ENCODE data around the gene SNAP47.

SNAP47 gene

GRCh38 chr1:227763246-227764018, 28.2 kb downstream of the SNAP47 start:
- H3K4me1 Mint-ChIP-seq = peaks cover 29% of the 10 kb centered on the region
- no peak for TF ChIP-seq CTCF (IDR thresholded peaks at IDR 0.05; ENCODE audit: unreplicated experiment in 3 of 3)
- H3K27me3 Mint-ChIP-seq (ENCODE audit: low read depth) = peaks cover 5% of the 10 kb centered on the region
- no peak overlapping the region for H3K27ac Mint-ChIP-seq
- H3K36me3 Mint-ChIP-seq (ENCODE audit: low read depth) = peaks cover 51% of the 10 kb centered on the region
- H3K9me3 Mint-ChIP-seq = no peaks in the 10 kb centered on the region
- no peak overlapping the region for H3K4me3 Mint-ChIP-seq

DNA sequence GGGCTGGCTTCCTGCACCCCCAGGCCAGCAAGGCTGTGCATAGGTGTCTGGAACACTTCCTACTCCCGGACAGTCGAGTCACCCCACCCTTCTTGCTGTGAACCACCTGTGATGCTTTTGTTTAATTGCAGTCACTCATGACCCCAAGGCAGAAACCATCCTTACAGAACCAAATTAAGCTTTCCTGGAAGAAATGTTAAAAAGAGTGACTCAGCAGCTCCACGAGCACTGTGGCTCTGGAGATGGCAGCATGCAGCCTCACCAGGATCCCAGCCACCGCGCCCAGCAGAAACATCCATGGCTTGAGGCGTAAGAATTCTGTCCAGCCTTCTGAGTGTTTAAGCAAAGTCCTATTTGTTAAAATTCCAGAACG, 28.8 kb downstream of the SNAP47 start:
- Mint-ChIP-seq H3K27ac (no peak overlapping the region), H3K36me3 (ENCODE audit: low read depth) (peaks cover 51% of the 10 kb centered on the region), H3K4me3 (no peak overlapping the region), H3K4me1 (peaks cover 24% of the 10 kb centered on the region), H3K27me3 (ENCODE audit: low read depth) (peaks cover 5% of the 10 kb centered on the region), H3K9me3 (no peaks in the 10 kb centered on the region)
- TF ChIP-seq CTCF (IDR thresholded peaks at IDR 0.05; ENCODE audit: unreplicated experiment in 3 of 3) = no peak

DNA sequence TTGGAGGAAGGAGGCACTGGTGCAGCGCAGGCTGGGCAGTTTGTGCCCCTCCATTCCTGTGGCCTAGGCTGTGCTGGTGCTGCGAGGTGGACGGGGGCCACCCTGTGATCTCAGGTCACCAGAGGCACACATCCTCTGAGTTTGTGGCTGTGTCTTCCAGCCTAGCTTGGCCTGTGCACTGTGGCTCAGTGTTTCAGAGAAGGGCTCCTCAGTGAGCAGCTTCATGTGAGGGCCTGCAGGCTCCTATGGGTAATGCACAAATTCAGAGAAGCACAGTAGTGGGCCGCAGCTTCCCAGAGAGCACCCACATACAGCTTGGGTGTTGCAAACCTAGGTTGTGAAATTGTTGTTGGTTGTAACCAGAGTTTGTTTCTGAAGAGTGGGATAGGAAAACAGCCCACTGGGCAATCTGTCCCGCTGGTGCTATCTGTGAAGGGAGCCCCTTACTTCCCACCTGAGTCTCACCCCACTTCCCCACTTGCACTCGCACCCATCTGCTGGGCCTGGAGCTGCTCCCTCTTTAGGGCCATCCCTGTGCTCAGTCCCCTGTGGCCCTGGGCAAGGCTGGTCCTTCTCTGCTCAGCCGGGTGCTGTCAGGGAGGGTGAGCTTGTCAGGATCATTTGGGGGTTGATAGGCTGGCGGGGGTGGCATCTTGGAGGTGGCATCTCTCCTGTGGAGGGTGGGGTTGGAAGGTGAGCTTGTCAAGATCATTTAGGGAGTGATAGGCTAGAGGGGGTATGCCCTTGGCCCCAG, 30.2 kb downstream of the SNAP47 start:
- H3K36me3 Mint-ChIP-seq (ENCODE audit: low read depth) = peaks cover 44% of the 10 kb centered on the region
- H3K9me3 Mint-ChIP-seq = no peaks in the 10 kb centered on the region
- peaks cover 5% of the 10 kb centered on the region for H3K27me3 Mint-ChIP-seq (ENCODE audit: low read depth)
- H3K4me1 Mint-ChIP-seq = peaks cover 10% of the 10 kb centered on the region
- H3K4me3 Mint-ChIP-seq = no peak overlapping the region
- H3K27ac Mint-ChIP-seq = no peak overlapping the region
- no peak for TF ChIP-seq CTCF (IDR thresholded peaks at IDR 0.05; ENCODE audit: unreplicated experiment in 3 of 3)

DNA sequence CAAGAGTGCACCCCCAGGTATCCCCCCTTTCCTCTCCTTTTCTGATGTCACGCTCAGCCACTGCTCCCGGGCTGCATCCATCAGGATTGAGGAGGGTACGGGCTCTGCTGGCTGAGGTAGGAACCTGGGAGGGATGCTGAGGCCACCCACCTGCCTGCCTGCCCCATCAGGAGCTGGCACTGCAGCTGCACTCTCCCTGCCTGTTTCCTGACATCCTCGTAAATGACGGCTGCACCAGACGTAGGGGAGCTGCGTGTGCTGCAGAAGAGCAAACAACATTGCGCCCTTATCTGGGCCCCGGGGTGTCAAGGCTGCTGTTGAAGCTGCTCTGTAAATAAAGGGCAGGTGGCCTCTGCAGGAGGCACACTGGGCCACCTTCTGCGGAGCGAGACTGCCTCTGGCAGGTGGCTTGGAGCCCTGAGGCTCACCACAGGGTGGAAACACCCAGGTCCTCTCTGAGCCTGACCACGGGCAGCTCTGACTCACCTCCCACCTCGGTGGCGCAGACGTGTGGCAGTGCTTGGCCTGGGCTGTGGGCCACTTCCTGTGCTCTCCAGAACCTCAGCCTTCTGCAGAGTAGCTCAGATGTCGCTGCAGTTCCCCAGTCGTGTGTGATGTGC, 30.9 kb downstream of the SNAP47 start:
- Mint-ChIP-seq H3K27me3 (ENCODE audit: low read depth) (peaks cover 5% of the 10 kb centered on the region), H3K4me1 (peaks cover 5% of the 10 kb centered on the region), H3K4me3 (no peak overlapping the region)

DNA sequence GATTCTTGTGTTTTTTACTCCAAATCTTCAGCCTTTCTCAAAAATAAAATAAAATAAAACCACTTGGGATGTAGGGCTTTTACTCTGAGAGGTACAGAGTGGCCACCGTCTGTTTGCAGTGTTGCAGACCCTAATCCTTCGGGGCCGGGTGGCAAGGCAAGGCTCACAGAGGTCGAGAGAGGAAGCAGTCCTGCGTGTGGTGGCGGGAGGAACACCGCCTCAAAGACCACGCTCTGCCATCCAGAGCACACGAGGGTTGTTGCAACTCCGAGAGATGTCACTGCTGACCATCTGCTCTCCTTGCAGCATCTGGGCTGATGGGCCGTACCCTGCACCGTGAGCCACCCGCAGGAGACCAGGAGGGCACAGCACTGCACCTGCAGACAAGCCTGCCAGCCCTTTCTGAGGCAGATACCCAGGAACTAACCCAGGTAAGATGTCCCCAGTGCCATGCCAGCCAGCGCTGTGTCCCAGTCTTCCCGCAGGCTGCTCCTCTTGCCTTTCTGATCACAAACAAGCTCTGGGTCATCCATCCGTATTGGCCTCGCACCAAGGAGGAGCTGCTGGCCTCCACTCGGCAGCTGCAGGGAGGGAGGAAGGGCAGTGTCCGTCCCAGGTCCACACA, 31.5 kb downstream of the SNAP47 start:
- Mint-ChIP-seq H3K27ac (no peak overlapping the region), H3K27me3 (ENCODE audit: low read depth) (peaks cover 5% of the 10 kb centered on the region), H3K4me1 (peaks cover 5% of the 10 kb centered on the region), H3K36me3 (ENCODE audit: low read depth) (peaks cover 38% of the 10 kb centered on the region), H3K4me3 (no peak overlapping the region), H3K9me3 (no peaks in the 10 kb centered on the region)
- no peak for TF ChIP-seq CTCF (IDR thresholded peaks at IDR 0.05; ENCODE audit: unreplicated experiment in 3 of 3)

More for the DNA sequence above, 30.9 kb downstream of the SNAP47 start:
- peaks cover 44% of the 10 kb centered on the region for H3K36me3 Mint-ChIP-seq (ENCODE audit: low read depth)
- no peaks in the 10 kb centered on the region for H3K9me3 Mint-ChIP-seq
- TF ChIP-seq CTCF (IDR thresholded peaks at IDR 0.05; ENCODE audit: unreplicated experiment in 3 of 3) = no peak
- H3K27ac Mint-ChIP-seq = no peak overlapping the region

All from nephron (organoid).